Cortex of kidney (tissue), 1 donor: ENCODE results near the gene TRAF3IP1.

ENCODE experiments used
- DNase-seq: peaks from one replicate; lab custom pipeline; 2025; lab: John Stamatoyannopoulos, UW

Gene TRAF3IP1

DNA sequence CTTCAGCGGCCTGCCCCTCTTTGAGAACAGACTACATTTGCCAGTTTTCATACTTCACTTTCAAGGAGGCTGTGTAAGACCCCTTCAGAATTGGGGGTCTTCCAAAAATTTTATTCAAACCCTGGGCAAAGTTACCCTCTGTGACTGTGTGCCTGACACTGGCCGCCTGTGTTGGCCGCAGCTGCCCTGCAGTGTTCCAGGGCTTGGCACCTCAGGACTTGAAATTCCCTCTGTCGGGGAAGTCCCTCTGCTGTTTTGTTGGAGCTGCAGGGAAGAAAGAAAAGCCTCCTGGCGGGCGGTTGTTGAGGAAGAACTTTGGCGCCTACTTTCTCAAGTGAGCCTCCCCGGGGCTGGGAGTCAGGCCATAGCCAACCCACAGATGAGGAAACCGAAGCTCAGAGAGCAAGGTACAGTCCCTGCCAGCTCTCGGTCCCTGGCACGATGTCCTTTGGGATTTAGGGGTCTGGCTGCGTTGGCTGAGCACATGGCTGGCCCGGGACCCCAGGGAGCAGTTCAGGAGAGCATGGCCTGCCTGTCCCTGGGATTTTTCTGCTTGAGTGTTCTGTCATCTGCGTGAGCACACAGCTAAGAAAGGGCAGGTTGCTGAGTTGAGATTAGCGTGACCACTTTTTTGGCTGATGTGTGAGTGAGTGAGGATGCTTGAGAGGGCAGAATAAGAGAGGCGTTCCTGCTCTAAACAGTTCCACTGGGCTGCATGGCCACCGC is 88.5 kb downstream of the TRAF3IP1 start:
- no peak for DNase-seq

DNA sequence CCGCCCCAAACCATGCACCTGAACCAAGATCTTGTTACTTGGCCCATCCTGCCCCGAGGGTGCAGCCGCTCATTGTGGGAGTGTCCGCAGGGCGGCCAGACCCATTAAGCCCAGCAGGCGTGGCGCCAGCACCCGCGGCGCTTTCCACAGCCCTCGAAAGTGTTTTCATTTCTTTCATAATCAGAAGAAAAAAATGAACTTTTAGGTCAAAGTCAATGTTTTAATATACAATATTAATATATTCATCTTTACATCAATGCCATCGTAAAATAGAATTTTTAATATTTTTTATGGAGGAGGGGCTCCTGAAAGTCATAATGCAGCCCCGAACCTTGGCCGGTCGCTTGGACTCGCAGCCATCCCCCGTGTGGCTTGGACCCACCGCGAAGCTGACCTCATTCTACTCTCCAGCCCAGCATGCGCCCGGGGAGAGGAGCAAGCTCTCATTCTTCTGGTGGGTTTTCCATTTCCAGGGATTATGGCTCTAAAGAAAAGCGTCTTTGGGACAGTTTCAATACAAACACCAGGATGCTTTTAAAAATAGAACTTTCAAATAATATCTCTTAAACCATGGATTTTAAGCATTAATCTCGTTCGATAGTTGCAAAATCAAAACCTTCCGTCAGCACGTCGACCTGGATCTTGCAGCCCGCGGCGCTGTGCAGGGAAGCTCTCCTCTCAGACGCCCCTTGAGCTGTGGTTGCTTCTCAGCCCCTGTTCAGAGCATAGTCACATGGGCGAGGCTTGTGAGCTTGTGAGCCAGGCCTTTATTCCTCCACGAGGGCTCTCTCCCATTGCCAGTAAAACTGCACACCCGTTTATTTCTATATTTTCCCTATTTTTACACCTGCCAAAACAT is 89.3 kb downstream of the TRAF3IP1 start:
- DNase-seq: no peak

DNA sequence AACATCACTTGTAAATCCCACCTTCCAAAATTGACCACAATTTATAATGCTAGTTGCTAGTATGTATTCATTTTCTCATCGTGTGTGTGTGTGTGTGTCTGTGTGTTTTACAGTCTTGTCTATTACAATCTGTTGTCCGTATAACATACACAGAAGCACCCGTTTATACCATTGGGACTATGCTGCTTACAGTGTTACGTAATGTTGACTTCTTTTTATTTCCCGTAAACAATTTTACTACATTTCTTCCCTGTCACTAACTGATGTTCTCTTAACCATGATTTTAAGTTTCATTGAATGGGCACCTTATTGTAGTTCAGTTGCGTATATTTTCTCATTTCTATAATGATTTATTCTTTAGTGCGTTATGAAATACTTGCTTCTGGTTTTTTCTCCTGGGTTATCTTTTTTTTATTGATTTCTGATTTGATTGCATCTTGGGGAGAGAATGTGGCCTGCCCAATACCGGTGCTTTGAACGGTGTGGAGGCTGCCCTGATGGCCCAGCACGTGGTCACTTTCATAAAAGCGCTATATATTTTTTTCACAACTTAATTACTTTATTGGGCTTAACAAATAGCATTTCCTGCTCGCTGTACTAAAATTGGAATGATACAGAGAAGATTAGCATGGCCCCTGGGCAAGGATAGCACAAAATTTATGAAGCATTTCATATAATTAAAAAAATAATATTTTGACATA is 91.9 kb downstream of the TRAF3IP1 start:
- no peak for DNase-seq

DNA sequence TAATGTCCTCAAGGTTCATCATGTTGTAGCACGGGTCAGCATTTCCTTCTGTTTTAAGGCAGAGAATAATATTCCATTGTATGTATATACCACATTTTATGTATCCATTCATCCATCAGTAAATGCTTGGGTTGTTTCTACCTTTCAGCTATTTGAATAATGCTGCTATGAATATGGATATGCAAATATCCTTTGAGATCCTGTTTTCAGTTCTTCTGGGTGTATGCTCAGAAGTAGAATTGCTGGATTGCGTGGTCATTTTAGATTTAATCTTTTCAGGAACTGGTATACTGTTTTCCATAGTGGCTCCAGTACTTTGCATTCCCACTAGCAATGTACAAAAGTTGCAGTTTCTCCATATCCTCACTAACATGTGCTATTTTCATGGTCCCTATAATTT is 93.0 kb downstream of the TRAF3IP1 start:
- no peak for DNase-seq

DNA sequence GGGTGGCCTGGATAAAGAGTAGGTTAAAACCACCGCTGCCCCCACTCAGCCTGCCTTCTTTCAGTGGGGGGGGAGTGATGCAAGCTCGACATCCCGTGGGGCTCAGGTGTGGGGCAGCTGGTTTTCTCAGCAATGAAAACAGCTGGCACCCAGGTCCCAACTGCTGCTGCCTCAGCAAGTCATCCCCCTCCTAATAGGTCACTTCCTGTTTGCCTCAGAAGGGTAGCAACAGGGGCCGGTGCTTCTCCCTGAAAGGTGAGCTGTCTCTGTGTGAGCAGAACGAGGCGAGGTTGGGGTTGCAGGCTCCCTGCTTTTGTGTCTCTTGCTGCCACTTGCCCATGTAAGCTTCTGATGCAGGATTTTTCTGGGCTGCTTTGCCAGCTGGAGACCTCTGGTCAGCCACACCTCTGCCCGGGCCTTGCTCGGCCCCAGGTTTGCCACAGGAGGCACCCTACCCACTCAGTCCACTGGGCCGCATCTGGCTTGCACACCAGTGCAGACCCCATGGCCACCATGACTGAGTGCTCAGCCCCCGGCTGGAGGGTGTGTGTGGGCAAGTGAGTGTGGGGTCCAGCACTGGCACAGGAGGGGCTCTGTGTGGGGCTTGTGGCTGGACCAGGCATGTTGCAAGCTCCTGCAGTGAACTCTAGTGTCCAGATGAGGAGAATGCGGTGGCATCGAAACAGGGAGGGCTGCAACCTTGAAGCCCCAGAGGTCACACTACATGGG is 94.9 kb downstream of the TRAF3IP1 start:
- DNase-seq: no peak

DNA sequence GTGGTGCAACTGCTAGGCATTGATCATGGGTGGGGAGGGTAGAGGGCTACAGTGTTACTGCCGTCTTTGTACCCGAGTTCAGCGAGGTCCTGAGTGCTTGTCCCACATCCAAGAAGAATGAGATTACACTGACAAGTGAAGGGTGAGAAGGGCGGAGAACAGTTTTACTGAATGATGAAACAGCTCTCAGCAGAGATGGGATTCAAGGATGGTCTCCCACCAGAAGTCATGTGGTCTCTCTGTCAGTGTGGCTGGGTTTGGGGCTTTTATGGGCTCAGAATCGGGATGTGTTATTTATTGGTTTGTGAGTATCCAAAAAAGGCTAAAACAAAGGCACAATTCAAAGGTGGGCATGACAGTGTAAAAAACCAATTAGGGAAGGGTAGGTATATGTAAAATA is 95.6 kb downstream of the TRAF3IP1 start:
- no peak for DNase-seq

DNA sequence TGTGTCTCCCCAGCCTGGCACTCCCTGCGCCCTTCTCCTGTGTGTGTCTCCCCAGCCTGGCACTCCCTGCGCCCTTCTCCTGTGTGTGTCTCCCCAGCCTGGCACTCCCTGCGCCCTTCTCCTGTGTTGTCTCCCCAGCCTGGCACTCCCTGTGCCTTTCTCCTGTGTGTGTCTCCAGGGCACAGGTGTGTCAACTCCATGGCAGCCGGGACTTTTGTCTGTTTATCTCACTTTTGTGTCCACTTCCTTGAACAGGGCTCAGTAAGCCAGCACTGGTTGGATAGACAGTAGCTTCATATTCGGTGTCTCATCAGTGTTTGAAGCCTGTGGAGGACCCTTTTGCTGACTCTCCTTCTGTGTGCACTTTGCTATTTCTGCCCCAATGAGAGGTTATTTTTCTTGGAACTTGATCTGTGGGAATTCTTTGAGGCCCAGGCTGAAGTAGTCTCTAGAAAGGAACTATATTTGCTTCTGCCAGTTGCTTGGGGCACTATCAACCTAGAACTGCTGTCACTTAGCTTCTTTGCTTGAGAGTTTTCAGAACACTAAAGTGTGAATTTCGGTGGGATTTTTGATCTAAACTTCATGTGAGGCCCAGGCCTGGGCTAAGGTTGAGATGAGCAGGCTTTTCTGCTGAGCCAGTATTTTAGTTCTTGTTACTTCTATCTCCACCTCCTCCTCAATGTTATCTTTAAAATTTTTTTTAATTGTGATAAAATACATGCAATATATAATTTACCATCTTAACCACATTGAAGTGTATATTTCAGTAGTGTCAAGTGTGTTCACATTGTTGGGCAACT is 98.1 kb downstream of the TRAF3IP1 start:
- no peak for DNase-seq

DNA sequence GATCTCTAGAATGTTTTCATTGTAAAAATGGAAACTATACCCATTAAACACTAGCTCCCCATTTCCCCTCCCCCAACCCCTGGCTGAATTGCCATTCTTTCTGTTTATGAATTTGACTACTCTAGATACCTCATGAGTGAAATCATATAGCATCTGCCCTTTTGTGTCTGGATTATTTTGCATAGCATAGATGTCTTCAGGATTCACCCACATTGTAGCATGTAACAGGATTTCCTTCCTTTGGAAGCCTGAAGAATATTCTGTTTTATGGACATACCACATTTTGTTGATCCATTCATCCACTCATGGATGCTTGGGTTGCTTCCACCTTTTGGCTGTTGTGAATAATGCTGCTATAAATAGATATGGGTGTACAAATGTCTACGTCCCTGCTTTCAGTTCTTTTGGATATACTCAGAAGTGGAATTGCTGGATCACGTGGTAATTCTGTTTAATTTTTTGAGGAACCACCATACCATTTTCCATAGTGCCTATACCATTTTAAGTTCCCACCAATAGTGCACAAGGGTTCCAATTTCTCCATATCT is 98.8 kb downstream of the TRAF3IP1 start:
- DNase-seq: no peak

DNA sequence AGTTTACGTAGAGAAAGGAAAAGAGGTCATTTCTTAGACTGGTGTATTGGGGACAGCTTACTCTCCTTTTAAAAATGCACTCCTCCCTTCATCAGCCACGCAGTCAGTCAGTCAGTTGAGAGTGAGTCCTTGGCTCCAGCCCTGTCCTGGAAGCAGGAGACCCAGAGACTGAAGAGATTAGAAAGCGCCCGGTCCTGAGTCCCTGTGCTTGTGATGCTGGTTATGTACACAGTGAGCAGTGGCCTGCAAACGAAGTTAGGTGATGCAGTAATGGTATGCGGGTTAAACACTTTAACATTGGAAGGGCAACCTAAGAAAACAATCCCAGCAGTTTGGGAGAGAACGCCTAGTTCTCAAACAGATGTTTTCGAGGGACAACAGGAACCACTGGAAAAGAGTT is 100.1 kb downstream of the TRAF3IP1 start:
- no peak for DNase-seq

DNA sequence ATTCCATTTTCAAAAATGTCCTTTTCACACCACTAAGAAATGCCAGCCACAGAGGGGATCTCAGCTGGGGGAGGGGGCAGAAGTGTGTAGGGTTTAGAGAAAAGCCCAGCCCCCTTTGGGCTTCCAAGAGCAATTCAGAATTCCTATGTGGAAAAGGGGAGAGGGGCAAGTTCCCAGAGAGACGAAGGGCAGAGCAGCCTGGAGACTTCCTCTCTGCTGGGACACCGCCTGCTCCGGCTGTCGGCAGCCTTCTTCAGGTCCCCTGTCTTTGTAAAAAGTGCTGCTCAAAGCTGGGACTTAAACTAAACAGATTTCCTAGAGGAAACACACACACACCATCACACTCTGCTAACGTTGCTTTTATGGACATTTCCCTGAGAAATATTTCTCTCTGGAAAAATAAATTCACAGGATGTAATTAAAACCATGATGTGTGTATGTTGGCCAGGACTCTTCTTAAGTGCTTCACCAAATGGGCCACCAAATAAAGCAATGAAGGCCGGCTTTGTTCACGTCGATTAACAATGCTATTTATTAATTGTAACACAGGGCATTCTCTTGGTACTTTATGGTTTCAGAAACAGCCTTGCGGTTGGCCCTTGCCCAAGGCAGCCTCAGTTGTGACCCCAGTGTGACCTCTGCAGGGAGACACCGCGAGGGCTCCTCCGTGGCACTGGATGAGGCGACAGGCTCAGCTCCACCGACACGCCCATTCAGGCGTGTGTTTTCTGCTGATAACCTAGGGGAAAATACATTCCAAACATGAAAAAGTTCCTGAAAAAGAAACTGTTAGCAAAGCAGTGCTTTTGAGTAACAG is 100.8 kb downstream of the TRAF3IP1 start:
- no peak for DNase-seq

DNA sequence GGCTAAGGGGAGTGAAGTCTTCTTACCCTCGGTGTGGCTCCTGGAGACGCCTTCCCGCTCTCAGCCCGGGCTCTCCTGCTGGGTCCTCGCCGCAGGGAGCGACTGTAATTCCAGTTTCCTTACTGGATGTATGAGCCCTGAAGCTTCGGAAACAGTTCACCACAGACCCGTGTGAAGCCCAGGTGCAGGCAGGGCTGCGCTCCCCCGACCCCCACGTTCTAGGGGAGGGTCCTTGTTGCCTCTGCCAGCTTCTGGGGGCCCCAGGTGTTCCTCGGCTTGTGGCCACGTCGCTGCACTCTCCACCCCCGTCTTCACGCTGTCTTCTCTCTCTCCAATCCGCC is 101.3 kb downstream of the TRAF3IP1 start:
- no peak for DNase-seq

DNA sequence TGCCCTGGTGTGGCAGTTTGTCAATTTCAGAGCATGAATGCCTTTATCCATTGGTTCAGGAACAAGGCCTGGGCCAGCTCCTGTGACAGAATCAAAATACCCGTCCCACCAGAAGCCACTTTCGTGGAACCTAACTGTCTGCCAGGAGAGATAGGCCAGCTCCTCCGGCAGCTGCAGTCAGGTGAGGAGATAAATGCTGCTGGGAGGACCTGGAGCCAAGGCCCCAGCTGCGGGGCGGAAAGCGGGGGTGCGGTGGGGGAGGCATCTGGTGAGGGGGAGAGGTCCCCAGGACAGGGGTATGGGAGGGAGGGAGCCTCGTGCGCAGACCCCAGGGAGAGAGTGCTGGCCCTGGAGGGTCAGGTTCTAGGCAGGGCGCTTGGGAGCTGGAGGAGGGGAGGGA is 102.0 kb downstream of the TRAF3IP1 start:
- no peak for DNase-seq

DNA sequence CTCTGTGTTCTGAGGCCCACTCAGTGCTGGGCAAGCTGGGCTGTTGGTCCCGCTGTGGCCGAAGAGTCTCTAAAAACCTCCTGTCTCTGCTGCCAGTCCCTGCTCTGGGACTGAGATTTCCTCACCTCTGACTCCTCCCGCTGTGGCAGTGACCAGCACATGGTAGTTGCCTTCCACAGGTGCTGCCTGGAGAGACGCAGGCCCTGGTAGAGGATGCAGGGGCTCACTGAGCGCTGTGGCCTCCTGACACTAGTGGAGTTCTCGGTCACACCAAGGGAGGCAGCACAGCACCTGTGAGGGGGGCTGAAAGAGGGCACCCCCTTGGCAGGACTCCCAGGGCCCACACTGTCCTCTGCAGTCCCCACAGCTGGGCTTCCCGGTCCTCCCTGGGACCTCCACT is 102.6 kb downstream of the TRAF3IP1 start:
- no peak for DNase-seq

DNA sequence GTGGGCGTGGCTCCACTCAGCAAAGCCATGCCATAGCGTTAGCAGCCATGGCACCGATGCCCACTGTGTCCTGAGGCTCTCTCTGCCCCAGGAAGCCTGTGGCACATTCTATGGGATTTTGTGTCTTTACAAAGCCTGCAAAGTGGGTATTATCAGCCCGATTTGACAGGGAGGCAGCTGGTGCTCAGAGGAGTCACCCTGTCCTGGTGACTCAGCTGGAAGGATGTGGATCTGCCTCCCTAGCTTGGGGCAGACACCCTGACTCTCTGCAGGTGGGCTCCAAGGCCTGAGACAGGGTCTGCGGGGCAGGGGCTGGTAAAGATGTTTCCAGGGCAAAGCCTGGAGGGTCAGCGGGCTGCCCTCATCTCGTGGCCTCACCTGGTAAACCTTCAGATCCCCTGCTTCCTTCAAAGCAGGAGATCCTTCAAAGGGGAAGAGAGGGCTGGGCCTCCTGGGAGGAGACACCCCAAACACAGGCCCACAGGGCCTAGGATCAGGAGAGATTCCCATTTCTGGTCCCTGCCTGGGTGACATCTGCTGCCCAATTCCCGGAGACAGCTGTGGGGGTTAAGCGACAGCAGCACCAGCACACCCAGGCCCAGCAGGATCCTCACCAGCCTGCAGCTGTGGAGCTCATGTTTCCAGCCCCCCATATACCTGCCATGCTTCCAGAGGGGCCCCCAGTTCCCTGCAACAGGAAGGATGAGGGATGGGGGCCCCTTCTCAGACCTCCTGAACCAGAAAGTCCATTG is 103.4 kb downstream of the TRAF3IP1 start:
- no peak for DNase-seq

DNA sequence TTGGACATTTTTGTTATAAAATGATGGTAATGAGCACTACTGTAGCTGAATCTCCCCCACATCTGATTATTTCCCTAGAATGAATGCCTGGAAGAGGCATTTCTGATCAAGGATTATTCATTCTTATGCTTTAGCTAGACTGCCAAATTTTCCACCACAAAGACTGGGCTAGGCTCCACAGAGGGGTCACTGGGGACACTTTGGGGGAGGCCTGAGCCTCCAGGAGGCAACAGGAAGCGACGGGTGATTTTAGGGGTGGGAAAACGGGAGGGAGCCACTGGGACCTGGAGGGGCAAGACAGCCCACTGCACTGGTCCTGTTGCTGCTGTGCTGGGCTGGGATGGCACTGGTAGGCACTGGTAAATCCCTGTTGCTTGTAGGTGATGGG is 104.0 kb downstream of the TRAF3IP1 start:
- no peak for DNase-seq

DNA sequence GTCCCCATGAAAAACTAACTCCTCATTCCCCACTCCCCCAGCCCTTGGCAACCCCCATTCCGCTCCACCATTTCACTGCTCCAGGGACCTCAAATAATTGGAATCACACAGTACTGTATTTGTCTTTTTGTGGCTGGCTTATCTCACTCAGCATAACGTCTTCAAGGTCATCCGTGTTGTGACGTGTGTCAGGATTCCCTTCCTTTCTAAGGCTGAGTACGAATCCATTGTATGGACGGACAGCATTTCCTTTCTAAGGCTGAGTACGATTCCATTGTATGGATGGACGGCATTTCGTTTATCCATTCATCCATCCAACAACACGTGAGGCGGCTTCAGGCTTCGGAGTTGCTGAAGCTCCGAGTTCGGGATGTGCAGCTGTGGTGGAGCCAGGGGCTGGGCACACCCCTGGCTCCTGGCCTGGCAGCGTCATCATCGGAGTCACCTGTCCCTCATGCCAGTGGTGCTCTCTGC is 105.2 kb downstream of the TRAF3IP1 start:
- no peak for DNase-seq

DNA sequence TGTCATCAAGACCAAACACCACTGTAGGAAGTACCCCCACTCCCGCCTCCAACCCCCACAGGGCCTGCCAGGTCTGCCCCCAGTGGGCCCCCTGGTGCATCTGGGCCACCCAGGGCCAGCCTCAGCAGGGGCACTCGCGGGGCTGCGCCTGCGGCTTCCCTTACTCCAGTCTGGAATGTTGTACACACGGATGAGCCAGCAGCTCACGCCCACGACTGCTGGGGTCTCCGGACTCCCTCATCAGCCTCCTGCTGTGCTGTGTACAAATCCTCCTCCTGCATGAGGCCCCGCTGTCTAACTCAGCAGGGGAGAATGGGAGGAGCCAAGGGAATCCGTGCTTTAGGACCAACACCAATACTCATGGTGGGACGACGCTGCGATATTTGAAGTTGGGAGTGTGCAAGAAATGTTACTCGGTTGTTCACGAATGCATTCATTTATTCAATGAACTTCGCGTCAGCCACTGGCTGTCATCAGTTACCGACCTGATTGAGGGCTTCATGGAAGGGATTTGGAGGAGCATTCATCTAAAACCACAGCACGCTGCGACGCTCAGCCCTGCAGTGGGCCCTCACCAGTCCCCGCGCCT is 105.8 kb downstream of the TRAF3IP1 start:
- no peak for DNase-seq

DNA sequence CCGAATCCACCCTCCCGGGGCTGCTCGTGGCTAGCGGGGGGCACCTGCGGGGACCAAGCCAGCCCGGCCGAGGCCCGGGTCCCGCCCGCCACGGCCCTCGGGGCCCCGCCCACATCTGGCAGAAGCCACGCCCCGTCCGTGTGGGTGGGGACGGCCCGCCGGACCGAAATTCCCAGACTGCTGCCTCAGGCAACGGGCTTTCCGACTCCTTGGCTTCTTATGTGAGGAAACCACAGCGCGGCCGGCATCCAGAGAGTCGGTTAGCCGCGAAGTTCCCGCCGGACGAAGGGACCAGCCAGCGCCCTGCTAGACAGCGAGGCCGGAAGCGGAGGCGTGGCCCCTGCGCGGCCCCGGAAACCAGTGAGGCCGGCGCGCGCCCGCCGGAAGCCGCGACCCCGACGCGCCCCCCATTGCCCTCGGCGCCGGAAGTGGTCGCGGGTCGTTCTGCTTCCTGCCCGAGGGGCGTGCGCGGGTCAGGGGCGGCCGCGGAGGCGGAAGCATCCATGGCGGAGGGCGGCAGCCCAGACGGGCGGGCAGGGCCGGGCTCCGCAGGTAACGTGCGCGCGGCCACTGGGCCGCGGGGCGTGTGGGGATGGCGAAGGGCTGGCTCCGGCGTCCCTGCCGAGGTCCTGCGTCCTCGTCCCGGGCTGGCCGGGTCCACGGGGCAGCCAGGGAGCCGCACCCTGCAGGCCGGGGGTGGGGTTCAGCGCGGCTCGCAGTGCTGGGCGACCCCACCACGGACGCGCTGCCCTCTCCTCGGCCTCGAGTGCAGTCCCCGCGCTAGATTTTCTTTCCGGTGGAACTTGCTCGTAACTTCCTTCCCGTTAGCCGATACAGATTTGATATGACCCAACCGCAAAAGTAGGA is 106.5 kb downstream of the TRAF3IP1 start, which contains the start of gene ASB1:
Gene ASB1, plus strand, starts transcription at position 360 of the 867 bp plus-strand sequence. Its CDS starts 144 bp downstream, at position 504.
- no peak for DNase-seq
